A549 (cell line): ENCODE measurements around the gene TNFAIP8.

ENCODE experiments used
- BCL3 ChIP-seq: fragments of >200 bp; sonication (Bioruptor Twin); formaldehyde crosslinking; IDR thresholded peaks from 3 replicates; pipeline ENCODE4 v1.6.1; 2016
- BHLHE40 ChIP-seq: IDR thresholded peaks from 2 replicates; pipeline ENCODE4 v1.6.1; 2012; ENCODE audit warnings: low read depth, low read length, inconsistent platforms
- CTCF ChIP-seq: fragments of >200 bp; sonication (Bioruptor Twin); formaldehyde crosslinking; IDR thresholded peaks from 3 replicates; pipeline ENCODE4 v1.5.1; 2016
- EHMT2 ChIP-seq: fragments of 200-600 bp; sonication (generic); IDR thresholded peaks from 2 replicates; pipeline ENCODE4 v1.6.1; 2016; ENCODE audit warnings: antibody characterized with exemption, low read depth, mild to moderate bottlenecking, moderate library complexity
- EP300 ChIP-seq, 2 experiments: fragments of >200 bp; sonication (Bioruptor Twin); formaldehyde crosslinking; IDR thresholded peaks; 2 replicates in 1 of 2; 3 replicates in 1 of 2; pipeline ENCODE4 v1.6.1; 2016 to 2017
- FOSL2 ChIP-seq, 2 experiments: fragments of 450-650 bp in 1 of 2; fragments of >200 bp in 1 of 2; sonication (Bioruptor Twin) in 1 of 2; formaldehyde crosslinking; IDR thresholded peaks; 2 replicates each; pipeline versions ENCODE4 v1.5.0 to v1.6.1; 2016 to 2020; ENCODE audit warnings: mild to moderate bottlenecking in 1 of 2, moderate library complexity in 1 of 2
- JUNB ChIP-seq: fragments of >200 bp; sonication (Bioruptor Twin); formaldehyde crosslinking; IDR thresholded peaks from 2 replicates; pipeline ENCODE4 v1.6.1; 2016
- KDM5A ChIP-seq: fragments of 200-600 bp; sonication (generic); IDR thresholded peaks from 2 replicates; pipeline ENCODE4 v1.6.1; 2016; ENCODE audit warnings: antibody characterized with exemption, mild to moderate bottlenecking
- POLR2A ChIP-seq: IDR thresholded peaks from 2 replicates; pipeline ENCODE4 v1.6.1; 2012; ENCODE audit warnings: mild to moderate bottlenecking, low read length
- POLR2AphosphoS2 ChIP-seq: conservative IDR thresholded peaks from 2 replicates; pipeline ENCODE4 v1.6.1; 2012; ENCODE audit warnings: low read length, improper control_type of control experiment, inconsistent platforms
- RAD21 ChIP-seq, 2 experiments: fragments of >200 bp in 1 of 2; sonication (Bioruptor Twin) in 1 of 2; formaldehyde crosslinking in 1 of 2; IDR thresholded peaks in 1 of 2; conservative IDR thresholded peaks in 1 of 2; 2 replicates in 1 of 2; 3 replicates in 1 of 2; pipeline ENCODE4 v1.6.1; 2012 to 2018; ENCODE audit warnings: inconsistent platforms in 1 of 2
- REST ChIP-seq: fragments of 200-600 bp; sonication (generic); IDR thresholded peaks from 2 replicates; pipeline ENCODE4 v1.6.1; 2016; ENCODE audit warnings: antibody characterized with exemption, mild to moderate bottlenecking, moderate library complexity
- SMC3 ChIP-seq: fragments of >200 bp; sonication (Bioruptor Twin); formaldehyde crosslinking; IDR thresholded peaks from 3 replicates; pipeline ENCODE4 v1.6.1; 2018; ENCODE audit warnings: inconsistent platforms
- TF ChIP-seq, protein P1 (sequence below): fragments of 450-650 bp; IDR thresholded peaks from 2 replicates; pipeline ENCODE4 v1.6.1; 2014; ENCODE audit warnings: antibody characterized with exemption

DNA sequence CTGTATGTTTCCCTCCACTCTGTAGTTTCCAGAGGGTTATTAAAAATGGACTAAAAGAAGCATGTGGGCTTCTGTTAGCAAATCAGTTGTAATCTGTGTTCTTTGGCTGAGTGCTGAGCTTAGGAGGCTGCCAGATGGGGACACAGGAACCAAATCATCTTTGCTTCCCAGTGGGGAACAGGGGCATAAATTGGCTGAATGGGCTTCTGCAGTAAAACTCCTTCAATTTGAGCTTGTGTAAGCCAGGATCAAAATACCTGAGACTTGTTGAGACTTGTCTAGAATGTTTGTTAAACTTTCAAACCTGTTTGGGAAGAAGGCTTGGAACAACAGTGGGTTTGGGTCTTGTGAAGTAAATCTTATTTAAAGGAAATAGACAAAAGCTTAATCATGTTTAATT is 32.2 kb upstream of the TNFAIP8 start:
- TF ChIP-seq BHLHE40: no peak
- TF ChIP-seq EP300 (IDR thresholded peaks at IDR 0.05): no peak
- no peak for TF ChIP-seq CTCF
- no peak for TF ChIP-seq RAD21 (conservative IDR thresholded peaks at IDR 0.05 in 1 of 2, IDR thresholded peaks at IDR 0.05 in 1 of 2)
- no peak for TF ChIP-seq POLR2AphosphoS2
- no peak for TF ChIP-seq REST
- no peak for TF ChIP-seq POLR2A
- no peak for TF ChIP-seq SMC3
- TF ChIP-seq JUNB: no peak
- no peak for TF ChIP-seq FOSL2 (IDR thresholded peaks at IDR 0.05)
- no peak for TF ChIP-seq FOSL2 (CRISPR knock-in tag; IDR thresholded peaks at IDR 0.05)
- no peak for TF ChIP-seq KDM5A
- no peak for TF ChIP-seq EHMT2
- no peak for TF ChIP-seq BCL3
- TF ChIP-seq, protein P1, sequence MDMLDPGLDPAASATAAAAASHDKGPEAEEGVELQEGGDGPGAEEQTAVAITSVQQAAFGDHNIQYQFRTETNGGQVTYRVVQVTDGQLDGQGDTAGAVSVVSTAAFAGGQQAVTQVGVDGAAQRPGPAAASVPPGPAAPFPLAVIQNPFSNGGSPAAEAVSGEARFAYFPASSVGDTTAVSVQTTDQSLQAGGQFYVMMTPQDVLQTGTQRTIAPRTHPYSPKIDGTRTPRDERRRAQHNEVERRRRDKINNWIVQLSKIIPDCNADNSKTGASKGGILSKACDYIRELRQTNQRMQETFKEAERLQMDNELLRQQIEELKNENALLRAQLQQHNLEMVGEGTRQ: no peak
